Skeletal muscle satellite cell (primary cell): ENCODE data around the gene SSR1.

Experiments used
- H3K27me3 ChIP-seq: 2 replicates; pipeline ENCODE4 v1.7.0; 2013; ENCODE audit warnings: low read length; ENCODE audit not compliant: control insufficient read depth, insufficient read depth
- H3K36me3 ChIP-seq: 2 replicates; pipeline ENCODE4 v1.7.0; 2013; ENCODE audit warnings: mild to moderate bottlenecking, control low read depth, low read length; ENCODE audit not compliant: insufficient read depth
- H3K4me1 ChIP-seq: 2 replicates; pipeline ENCODE4 v1.7.0; 2013; ENCODE audit warnings: low read length; ENCODE audit not compliant: control insufficient read depth, insufficient read depth
- H3K4me2 ChIP-seq: 2 replicates; pipeline ENCODE4 v1.7.0; 2013; ENCODE audit warnings: mild to moderate bottlenecking, low read length
- H3K4me3 ChIP-seq: 2 replicates; pipeline ENCODE4 v1.7.0; 2013; ENCODE audit warnings: low read length
- H3K9ac ChIP-seq: 2 replicates; pipeline ENCODE4 v1.7.0; 2013; ENCODE audit warnings: mild to moderate bottlenecking, low read depth, low read length, moderate library complexity
- H3K9me3 ChIP-seq: replicated peaks from 2 replicates; pipeline ENCODE4 v1.7.0; 2013; ENCODE audit warnings: mild to moderate bottlenecking, control low read depth, low read length

SSR1 gene

GRCh38 chr6:7251646-7252260 lies 61.2 kb downstream of the SSR1 start:
- H3K4me2 ChIP-seq: no peak overlapping the region
- no peak overlapping the region for H3K9ac ChIP-seq
- no peaks in the 10 kb centered on the region for H3K27me3 ChIP-seq
- H3K36me3 ChIP-seq: peaks cover 46% of the 10 kb centered on the region
- no peak overlapping the region for H3K4me3 ChIP-seq
- H3K4me1 ChIP-seq: no peaks in the 10 kb centered on the region
- no peaks in the 10 kb centered on the region for H3K9me3 ChIP-seq

- Histone ChIP-seq H3K9ac (no peak overlapping the region), H3K4me2 (no peak overlapping the region), H3K27me3 (no peaks in the 10 kb centered on the region), H3K4me1 (no peaks in the 10 kb centered on the region), H3K36me3 (peaks cover 51% of the 10 kb centered on the region), H3K4me3 (no peak overlapping the region), H3K9me3 (no peaks in the 10 kb centered on the region)
Measured at GRCh38 chr6:7250812-7251211, 62.2 kb downstream of the SSR1 start.

DNA sequence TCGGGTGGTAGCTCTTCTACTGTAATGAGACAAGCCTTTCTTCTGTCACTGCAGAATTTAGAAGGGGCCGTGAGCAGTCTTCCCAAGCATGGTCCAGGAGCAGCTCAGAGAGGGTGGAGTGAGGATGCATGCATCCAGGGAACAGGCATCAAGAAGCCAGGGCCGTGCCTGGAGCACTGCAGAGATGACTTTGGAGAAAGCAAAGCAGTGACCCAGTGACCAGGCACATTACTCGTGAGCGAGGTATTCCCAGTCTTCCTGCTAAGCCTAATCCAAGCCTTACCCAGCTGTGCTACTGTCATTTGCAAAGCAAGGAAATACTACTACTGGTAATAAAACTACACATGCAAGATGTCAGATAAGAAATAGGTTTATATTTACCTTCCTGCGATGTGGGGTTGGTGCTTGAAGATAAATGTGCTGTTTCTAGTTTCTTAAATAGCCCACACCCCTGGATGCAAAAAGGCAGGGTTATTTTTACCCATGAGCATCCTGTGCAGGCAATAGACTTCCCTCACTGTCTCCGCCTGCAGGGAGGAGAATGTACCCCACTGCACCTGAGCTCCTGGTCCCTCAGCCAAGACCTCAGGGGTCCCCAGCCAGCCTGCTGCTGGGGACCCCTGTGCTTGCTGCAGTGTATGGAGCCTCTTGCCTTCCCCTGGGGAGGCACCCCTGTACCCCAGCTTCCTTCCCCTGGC lies 62.9 kb downstream of the SSR1 start:
- H3K9ac ChIP-seq: no peak overlapping the region
- no peaks in the 10 kb centered on the region for H3K9me3 ChIP-seq
- H3K4me1 ChIP-seq: no peaks in the 10 kb centered on the region
- H3K27me3 ChIP-seq: no peaks in the 10 kb centered on the region
- peaks cover 51% of the 10 kb centered on the region for H3K36me3 ChIP-seq
- H3K4me2 ChIP-seq: no peak overlapping the region
- H3K4me3 ChIP-seq: no peak overlapping the region

- Histone ChIP-seq H3K9me3 (no peaks in the 10 kb centered on the region), H3K4me3 (no peak overlapping the region), H3K27me3 (no peaks in the 10 kb centered on the region), H3K4me2 (no peak overlapping the region), H3K4me1 (no peaks in the 10 kb centered on the region), H3K36me3 (peaks cover 51% of the 10 kb centered on the region), H3K9ac (no peak overlapping the region)
Measured at GRCh38 chr6:7249391-7249790, 63.6 kb downstream of the SSR1 start.

DNA sequence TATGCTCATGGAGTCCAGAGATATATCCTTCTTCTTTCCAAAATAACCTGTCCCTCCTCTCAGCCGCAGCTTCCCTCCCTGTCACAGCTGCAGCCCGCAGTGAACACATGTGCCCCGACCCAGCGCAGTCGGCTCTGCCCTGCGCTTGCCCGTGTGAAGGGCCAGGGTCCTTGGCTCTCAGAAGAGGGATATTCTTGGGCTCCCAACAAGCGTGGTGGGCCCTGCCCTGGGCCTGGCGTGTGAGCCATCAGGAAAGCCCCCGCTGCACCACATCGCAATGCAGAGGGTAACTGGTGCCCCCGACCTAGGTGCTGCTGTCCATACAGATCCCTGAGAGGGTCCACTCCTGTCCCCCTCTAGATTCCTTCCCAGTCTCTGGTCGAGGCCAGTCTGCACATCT lies 65.2 kb downstream of the SSR1 start:
- H3K36me3 ChIP-seq: peaks cover 51% of the 10 kb centered on the region
- no peak overlapping the region for H3K9ac ChIP-seq
- H3K4me3 ChIP-seq: no peak overlapping the region
- no peak overlapping the region for H3K4me2 ChIP-seq
- no peaks in the 10 kb centered on the region for H3K27me3 ChIP-seq
- H3K9me3 ChIP-seq: no peaks in the 10 kb centered on the region
- peaks cover 5% of the 10 kb centered on the region for H3K4me1 ChIP-seq

- H3K4me1 ChIP-seq: peaks cover 13% of the 10 kb centered on the region
- peaks cover 45% of the 10 kb centered on the region for H3K36me3 ChIP-seq
- H3K4me2 ChIP-seq: no peak overlapping the region
- H3K4me3 ChIP-seq: no peak overlapping the region
- H3K9me3 ChIP-seq: no peaks in the 10 kb centered on the region
- no peaks in the 10 kb centered on the region for H3K27me3 ChIP-seq
- no peak overlapping the region for H3K9ac ChIP-seq
Measured at GRCh38 chr6:7247179-7247456, 65.9 kb downstream of the SSR1 start.

GRCh38 chr6:7246401-7247178 lies 66.4 kb downstream of the SSR1 start:
- Histone ChIP-seq H3K4me3 (no peak overlapping the region), H3K9ac (no peak overlapping the region), H3K4me1 (peaks cover 18% of the 10 kb centered on the region), H3K36me3 (peaks cover 43% of the 10 kb centered on the region), H3K9me3 (no peaks in the 10 kb centered on the region), H3K4me2 (no peak overlapping the region), H3K27me3 (no peaks in the 10 kb centered on the region)

DNA sequence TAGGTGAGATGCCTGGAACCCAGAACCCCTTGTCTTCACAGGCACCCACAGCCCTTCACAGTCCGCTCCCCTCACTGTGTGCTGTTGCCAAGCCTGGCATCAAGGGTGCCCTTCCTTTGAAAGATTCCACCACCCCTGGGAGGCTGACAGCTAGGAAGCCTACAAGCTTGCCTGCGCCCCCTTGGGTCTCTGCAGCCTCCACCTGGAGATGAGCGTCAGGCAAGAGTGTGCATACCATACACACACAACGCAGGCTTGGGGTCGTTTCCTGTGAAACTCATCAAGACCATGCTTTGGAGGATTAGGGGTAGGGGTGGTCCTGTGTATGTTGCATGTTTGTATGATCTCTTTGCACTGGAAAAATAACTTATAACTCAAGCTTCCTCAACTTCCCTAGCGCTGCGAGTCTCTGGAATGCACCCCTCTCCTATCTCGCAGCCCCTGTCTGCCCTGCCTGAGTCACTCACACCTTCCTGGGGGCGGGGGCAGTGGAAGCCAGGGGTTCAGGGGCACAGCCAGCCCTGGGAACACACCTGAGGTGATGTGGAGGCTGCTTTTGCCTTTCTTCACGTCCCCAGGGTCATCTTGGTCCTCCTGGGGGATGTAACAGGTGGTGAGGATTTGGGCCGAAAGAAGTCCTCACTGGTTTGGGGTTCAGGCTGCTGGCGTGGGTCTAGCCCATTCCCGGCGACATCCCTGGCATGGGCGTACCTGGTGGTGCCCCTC lies 67.2 kb downstream of the SSR1 start:
- H3K27me3 ChIP-seq: no peaks in the 10 kb centered on the region
- H3K9me3 ChIP-seq: no peaks in the 10 kb centered on the region
- no peak overlapping the region for H3K4me2 ChIP-seq
- H3K4me3 ChIP-seq: no peak overlapping the region
- peaks cover 18% of the 10 kb centered on the region for H3K4me1 ChIP-seq
- peaks cover 51% of the 10 kb centered on the region for H3K36me3 ChIP-seq
- H3K9ac ChIP-seq: no peak overlapping the region

DNA sequence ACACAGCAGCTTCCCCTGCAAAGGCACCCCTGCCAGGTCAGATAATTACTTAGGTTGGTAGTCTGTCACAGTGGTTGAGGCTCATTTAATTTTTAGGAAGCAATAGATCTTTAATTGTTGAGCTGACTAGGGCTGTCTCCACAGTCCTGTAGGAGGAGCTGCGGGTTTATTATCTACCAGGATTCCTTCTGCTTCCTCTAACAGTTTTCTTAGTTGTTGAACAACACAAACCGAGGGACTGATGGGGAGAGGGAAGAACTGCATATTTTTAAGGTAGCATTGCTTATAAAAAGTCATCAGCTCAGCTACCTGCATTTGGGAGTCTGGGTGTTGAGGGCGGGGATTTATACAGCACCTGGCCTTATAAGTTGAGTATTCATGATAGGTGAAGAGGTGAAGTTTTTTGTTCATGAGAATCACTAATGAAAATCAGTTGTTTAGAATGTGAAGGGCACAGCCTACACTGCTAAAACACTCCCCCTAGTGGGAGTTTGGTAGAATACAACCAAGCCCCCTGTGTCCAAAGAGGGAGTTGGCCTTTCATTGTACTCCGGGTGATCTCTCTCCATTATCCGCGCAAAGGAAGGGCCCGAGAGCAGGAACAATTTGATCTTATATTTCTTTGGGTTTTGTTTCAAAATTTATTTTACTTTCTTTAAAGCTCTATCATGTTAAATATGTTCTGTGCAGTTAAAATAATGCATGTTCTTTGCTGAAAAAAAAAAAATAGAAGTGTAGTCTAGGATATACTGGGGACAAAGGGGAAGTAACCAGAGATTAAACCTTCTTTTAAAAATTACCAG lies 69.6 kb downstream of the SSR1 start:
- peaks cover 18% of the 10 kb centered on the region for H3K4me1 ChIP-seq
- H3K4me2 ChIP-seq: no peak overlapping the region
- H3K27me3 ChIP-seq: no peaks in the 10 kb centered on the region
- peaks cover 44% of the 10 kb centered on the region for H3K36me3 ChIP-seq
- H3K9ac ChIP-seq: peak overlapping the region; percentile 4
- H3K4me3 ChIP-seq: no peak overlapping the region
- no peaks in the 10 kb centered on the region for H3K9me3 ChIP-seq

GRCh38 chr6:7242835-7243178 lies 70.2 kb downstream of the SSR1 start:
- Histone ChIP-seq H3K9ac (peak overlapping the region; percentile 4), H3K27me3 (no peaks in the 10 kb centered on the region), H3K4me2 (no peak overlapping the region), H3K9me3 (no peaks in the 10 kb centered on the region), H3K36me3 (peaks cover 38% of the 10 kb centered on the region), H3K4me3 (no peak overlapping the region), H3K4me1 (peaks cover 18% of the 10 kb centered on the region)
